Anterior cingulate cortex (tissue), 58 donors: ENCODE measurements around the gene REPS1.
"Not testable (repeated sequence)": the region's sequence is repeated elsewhere in the genome, so short reads cannot be mapped to it uniquely, and the experiment has no call there.

Source experiments
- DNase-seq, 58 donors: peaks; one replicate each; lab custom pipeline; 2025; lab: John Stamatoyannopoulos, UW

The REPS1 gene

GRCh38 chr6:138987643-138988468 lies at the start of gene REPS1:
Gene REPS1 (minus strand): TSS chr6:138988253. CDS start chr6:138987682, 571 bp downstream.
- peak; percentile 32 to 91 (median 82) for DNase-seq

- no peak for DNase-seq
These were observed 49.4 kb upstream of the REPS1 start for GRCh38 chr6:139037490-139037889.

- DNase-seq = no peak
These were observed 42.3 kb upstream of the REPS1 start for GRCh38 chr6:139030228-139030963.

- peak in 25 of 58 donors; percentile 2 to 46 (median 26) for DNase-seq
These were observed 41.6 kb upstream of the REPS1 start for GRCh38 chr6:139029470-139030227.

- DNase-seq = peak in 45 of 58 donors; percentile 13 to 70 (median 38)
These were observed 40.8 kb upstream of the REPS1 start, which contains the start of gene ABRACL for GRCh38 chr6:139028658-139029469. Gene ABRACL (plus strand): TSS chr6:139028745. CDS start chr6:139034161, 5,416 bp downstream.

- no peak for DNase-seq
These were observed 40.2 kb upstream of the REPS1 start for GRCh38 chr6:139028215-139028657.

- DNase-seq = peak in 2 of 58 donors; percentile 5 to 8
These were observed 39.6 kb upstream of the REPS1 start for GRCh38 chr6:139027620-139028182.

- DNase-seq = not testable (repeated sequence)
These were observed 37.4 kb upstream of the REPS1 start for GRCh38 chr6:139025416-139025815.

GRCh38 chr6:139020689-139021088 lies 32.6 kb upstream of the REPS1 start:
- no peak for DNase-seq

- no peak for DNase-seq
These were observed 31.7 kb upstream of the REPS1 start for GRCh38 chr6:139019722-139020121.

- peak in 3 of 58 donors; percentile 5 to 15 (median 10) for DNase-seq
These were observed 29.2 kb upstream of the REPS1 start for GRCh38 chr6:139017227-139017626.

GRCh38 chr6:139016337-139017213 lies 28.5 kb upstream of the REPS1 start:
- no peak for DNase-seq

GRCh38 chr6:139014945-139015344 lies 26.9 kb upstream of the REPS1 start:
- no peak for DNase-seq

GRCh38 chr6:139013185-139013800 lies 25.2 kb upstream of the REPS1 start:
- peak in 1 of 58 donors; percentile 28 for DNase-seq

- DNase-seq = no peak
These were observed 23.9 kb upstream of the REPS1 start for GRCh38 chr6:139011980-139012379.

- DNase-seq = no peak
These were observed 22.6 kb upstream of the REPS1 start for GRCh38 chr6:139010674-139011073.

GRCh38 chr6:139008117-139008516 lies 20.1 kb upstream of the REPS1 start:
- no peak for DNase-seq

- no peak for DNase-seq
These were observed 19.4 kb upstream of the REPS1 start for GRCh38 chr6:139007428-139007827.
